Thyroid gland (tissue), 4 donors: Measurements from ENCODE around the gene LIPN. TPM values are rescaled to one million over a fixed set of nuclear protein-coding genes. Genes with fewer than 3 reads are reported as not detected.

Experiments
- DNase-seq, 2 donors: peaks; one replicate each; pipeline ENCODE4 v3.0.0-alpha.2; 2019
- H3K27ac ChIP-seq, 3 donors: fragments of 200-600 bp; sonication (generic); 1 replicate in 2 of 3; 2 replicates in 1 of 3; pipeline ENCODE4 v1.5.1; 2016 to 2019; ENCODE audit warnings: mild to moderate bottlenecking in 1 of 3, moderate library complexity in 1 of 3
- H3K27me3 ChIP-seq: fragments of 200-600 bp; sonication (generic); one replicate; pipeline ENCODE4 v1.5.1; 2019
- H3K36me3 ChIP-seq, 2 donors: fragments of 200-600 bp; sonication (generic); one replicate each; pipeline ENCODE4 v1.5.1; 2016 to 2019
- H3K4me1 ChIP-seq, 2 donors: fragments of 200-600 bp; sonication (generic); one replicate each; pipeline ENCODE4 v1.5.1; 2017 to 2019
- H3K4me3 ChIP-seq, 3 donors: fragments of 200-600 bp; sonication (generic); replicated peaks in 1 of 3; 1 replicate in 2 of 3; 2 replicates in 1 of 3; pipeline ENCODE4 v1.5.1; 2016; ENCODE audit warnings: mild to moderate bottlenecking in 1 of 3
- H3K9me3 ChIP-seq: fragments of 200-600 bp; sonication (generic); one replicate; pipeline ENCODE4 v1.5.1; 2017
- CTCF ChIP-seq, 6 experiments: fragments of 200-600 bp in 3 of 6; fragments of 450-650 bp in 3 of 6; sonication (generic) in 3 of 6; IDR thresholded peaks; one replicate each; pipeline ENCODE4 v1.5.1; 2016 to 2019; ENCODE audit warnings: antibody characterized with exemption in 6 of 6, mild to moderate bottlenecking in 2 of 6, inconsistent platforms in 1 of 6, moderate library complexity in 1 of 6
- POLR2A ChIP-seq, 2 donors: fragments of 450-650 bp; IDR thresholded peaks; one replicate each; pipeline ENCODE4 v1.6.1; 2017; ENCODE audit warnings: antibody characterized with exemption in 2 of 2, mild to moderate bottlenecking in 2 of 2, moderate library complexity in 1 of 2
- WGBS, 2 donors: methylation state at CpG; one replicate each; pipeline ENCODE4 v1.1.5; 2017; 5-methylcytosine and 5-hydroxymethylcytosine counted together
- intact Hi-C: fragments of 100-400 bp; cut with DNase I; formaldehyde crosslinking; loops from one replicate; pipeline ENCODE4 v1.15.1; 2023
- total RNA-seq, 4 donors: library from RNA; depleted of rRNA; stranded (reverse); fragments of >200 nt; gene quantifications; one replicate each; pipeline ENCODE4 v1.2.3, GENCODE V29; 2016

The LIPN gene
- total RNA-seq, 4 donors from 2014 or later, result not detected

DNA sequence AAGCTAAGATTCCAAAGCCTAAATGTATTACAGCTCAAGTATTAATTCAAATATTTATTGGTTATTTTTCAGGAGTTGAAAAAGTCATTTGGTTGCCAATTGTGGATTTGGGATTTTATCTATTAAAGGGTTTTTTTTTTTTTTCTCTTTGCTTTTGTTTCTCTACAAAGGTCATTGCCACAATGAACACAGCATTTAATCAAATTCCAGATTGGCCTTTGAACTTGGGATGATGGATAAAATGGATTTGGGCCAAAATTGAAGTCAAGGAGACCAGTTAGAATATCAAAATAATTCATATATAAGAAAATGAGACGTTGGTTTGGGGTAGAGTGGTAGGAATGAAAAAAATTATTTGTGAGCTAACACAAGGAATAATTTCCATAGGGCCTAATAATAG is 9.6 kb downstream of the LIPN start:
- Histone ChIP-seq H3K4me3 (no peak overlapping the region), H3K27ac (no peak overlapping the region), H3K36me3 (no peaks in the 10 kb centered on the region), H3K27me3 (no peaks in the 10 kb centered on the region), H3K9me3 (no peaks in the 10 kb centered on the region), H3K4me1 (no peaks in the 10 kb centered on the region)
- TF ChIP-seq POLR2A (IDR thresholded peaks at IDR 0.05), result no peak
- no peak for TF ChIP-seq CTCF (IDR thresholded peaks at IDR 0.05)
- no peak for DNase-seq
- 66 to 72% methylated on average over 1 of the region's 1 CpG for WGBS, 2 donors
- intact Hi-C loops, result no loop called here

GRCh38 chr10:88781206-88781605 is 21.4 kb downstream of the LIPN start:
- no peaks in the 10 kb centered on the region for H3K27me3 ChIP-seq
- H3K27ac ChIP-seq, result no peak overlapping the region
- no peak for DNase-seq
- no peaks in the 10 kb centered on the region for H3K9me3 ChIP-seq
- H3K4me3 ChIP-seq, result no peak overlapping the region
- intact Hi-C loops, result no loop called here
- TF ChIP-seq POLR2A (IDR thresholded peaks at IDR 0.05), result no peak
- TF ChIP-seq CTCF (IDR thresholded peaks at IDR 0.05), result no peak
- H3K36me3 ChIP-seq, result no peaks in the 10 kb centered on the region
- WGBS, 2 donors, result 86 to 87% methylated on average over 2 of the region's 2 CpGs
- no peaks in the 10 kb centered on the region for H3K4me1 ChIP-seq

- DNase-seq, result no peak
- H3K4me1 ChIP-seq, result no peaks in the 10 kb centered on the region
- no peaks in the 10 kb centered on the region for H3K27me3 ChIP-seq
- intact Hi-C loops, result no loop called here
- no peak for TF ChIP-seq CTCF (IDR thresholded peaks at IDR 0.05)
- no peak for TF ChIP-seq POLR2A (IDR thresholded peaks at IDR 0.05)
- H3K36me3 ChIP-seq, result no peaks in the 10 kb centered on the region
- no peak overlapping the region for H3K27ac ChIP-seq
- 63 to 95% methylated on average over 3 of the region's 3 CpGs for whole genome bisulfite sequencing, 2 donors
- no peak overlapping the region for H3K4me3 ChIP-seq
- no peaks in the 10 kb centered on the region for H3K9me3 ChIP-seq
These were observed 22.4 kb downstream of the LIPN start for GRCh38 chr10:88782222-88782621.

- intact Hi-C loops, result no loop called here
- WGBS, 2 donors, result 75% methylated on average over 3 of the region's 3 CpGs
- TF ChIP-seq POLR2A (IDR thresholded peaks at IDR 0.05) (no peak), CTCF (IDR thresholded peaks at IDR 0.05) (no peak)
These were observed 23.9 kb downstream of the LIPN start for GRCh38 chr10:88783724-88784123.

GRCh38 chr10:88786032-88786770 is 26.4 kb downstream of the LIPN start:
- H3K27ac ChIP-seq, result no peak overlapping the region
- H3K4me1 ChIP-seq, result no peaks in the 10 kb centered on the region
- no peaks in the 10 kb centered on the region for H3K9me3 ChIP-seq
- no peaks in the 10 kb centered on the region for H3K27me3 ChIP-seq
- no peak for DNase-seq
- H3K4me3 ChIP-seq, result no peak overlapping the region
- WGBS, 2 donors, result 93 to 95% methylated on average over 10 of the region's 10 CpGs
- H3K36me3 ChIP-seq, result no peaks in the 10 kb centered on the region
- intact Hi-C loops, result no loop called here
- TF ChIP-seq CTCF (IDR thresholded peaks at IDR 0.05), result no peak
- TF ChIP-seq POLR2A (IDR thresholded peaks at IDR 0.05), result no peak

More at GRCh38 chr10:88783724-88784123, 23.9 kb downstream of the LIPN start:
- DNase-seq, result no peak
- Histone ChIP-seq H3K9me3 (no peaks in the 10 kb centered on the region), H3K27me3 (no peaks in the 10 kb centered on the region), H3K36me3 (no peaks in the 10 kb centered on the region), H3K4me1 (no peaks in the 10 kb centered on the region), H3K27ac (no peak overlapping the region), H3K4me3 (no peak overlapping the region)
